ENCODE measurements around the gene EHF.

The EHF gene

DNA sequence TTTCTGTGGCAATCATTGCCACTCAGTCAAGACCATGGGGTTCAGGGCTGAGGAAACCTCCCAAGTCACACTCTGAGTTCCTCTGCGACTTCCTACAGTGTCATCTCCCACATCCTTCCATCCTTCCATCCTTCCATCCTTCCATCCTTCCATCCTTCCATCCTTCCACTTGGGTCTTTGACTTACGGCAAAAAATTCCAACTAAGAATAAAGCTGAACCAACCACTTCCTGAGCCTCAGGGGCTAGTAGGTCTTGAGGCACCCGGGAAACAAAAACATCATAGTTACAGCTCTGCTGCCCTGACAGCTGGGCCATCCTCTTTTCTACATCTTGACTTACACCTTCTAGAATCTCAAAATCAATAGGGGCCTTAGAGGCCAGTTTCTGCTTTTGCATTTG, 32.1 kb downstream of the EHF start:
- TF ChIP-seq, protein P1, sequence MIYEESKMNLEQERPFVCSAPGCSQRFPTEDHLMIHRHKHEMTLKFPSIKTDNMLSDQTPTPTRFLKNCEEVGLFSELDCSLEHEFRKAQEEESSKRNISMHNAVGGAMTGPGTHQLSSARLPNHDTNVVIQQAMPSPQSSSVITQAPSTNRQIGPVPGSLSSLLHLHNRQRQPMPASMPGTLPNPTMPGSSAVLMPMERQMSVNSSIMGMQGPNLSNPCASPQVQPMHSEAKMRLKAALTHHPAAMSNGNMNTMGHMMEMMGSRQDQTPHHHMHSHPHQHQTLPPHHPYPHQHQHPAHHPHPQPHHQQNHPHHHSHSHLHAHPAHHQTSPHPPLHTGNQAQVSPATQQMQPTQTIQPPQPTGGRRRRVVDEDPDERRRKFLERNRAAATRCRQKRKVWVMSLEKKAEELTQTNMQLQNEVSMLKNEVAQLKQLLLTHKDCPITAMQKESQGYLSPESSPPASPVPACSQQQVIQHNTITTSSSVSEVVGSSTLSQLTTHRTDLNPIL (CRISPR knock-in tag; IDR thresholded peaks at IDR 0.05; ENCODE audit: low read depth) = no peak
- no peak for TF ChIP-seq SNAI2 (CRISPR knock-in tag; IDR thresholded peaks at IDR 0.05)
- TF ChIP-seq, protein P2, sequence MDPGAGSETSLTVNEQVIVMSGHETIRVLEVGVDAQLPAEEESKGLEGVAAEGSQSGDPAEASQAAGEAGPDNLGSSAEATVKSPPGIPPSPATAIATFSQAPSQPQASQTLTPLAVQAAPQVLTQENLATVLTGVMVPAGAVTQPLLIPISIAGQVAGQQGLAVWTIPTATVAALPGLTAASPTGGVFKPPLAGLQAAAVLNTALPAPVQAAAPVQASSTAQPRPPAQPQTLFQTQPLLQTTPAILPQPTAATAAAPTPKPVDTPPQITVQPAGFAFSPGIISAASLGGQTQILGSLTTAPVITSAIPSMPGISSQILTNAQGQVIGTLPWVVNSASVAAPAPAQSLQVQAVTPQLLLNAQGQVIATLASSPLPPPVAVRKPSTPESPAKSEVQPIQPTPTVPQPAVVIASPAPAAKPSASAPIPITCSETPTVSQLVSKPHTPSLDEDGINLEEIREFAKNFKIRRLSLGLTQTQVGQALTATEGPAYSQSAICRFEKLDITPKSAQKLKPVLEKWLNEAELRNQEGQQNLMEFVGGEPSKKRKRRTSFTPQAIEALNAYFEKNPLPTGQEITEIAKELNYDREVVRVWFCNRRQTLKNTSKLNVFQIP (CRISPR knock-in tag; IDR thresholded peaks at IDR 0.05; ENCODE audit: borderline replicate concordance, low read depth) = no peak
- no peak for TF ChIP-seq PPARA (CRISPR knock-in tag; IDR thresholded peaks at IDR 0.05; ENCODE audit: borderline replicate concordance)
- TF ChIP-seq OSR1 (CRISPR knock-in tag; IDR thresholded peaks at IDR 0.05) = no peak
- ATAC-seq = no peak

DNA sequence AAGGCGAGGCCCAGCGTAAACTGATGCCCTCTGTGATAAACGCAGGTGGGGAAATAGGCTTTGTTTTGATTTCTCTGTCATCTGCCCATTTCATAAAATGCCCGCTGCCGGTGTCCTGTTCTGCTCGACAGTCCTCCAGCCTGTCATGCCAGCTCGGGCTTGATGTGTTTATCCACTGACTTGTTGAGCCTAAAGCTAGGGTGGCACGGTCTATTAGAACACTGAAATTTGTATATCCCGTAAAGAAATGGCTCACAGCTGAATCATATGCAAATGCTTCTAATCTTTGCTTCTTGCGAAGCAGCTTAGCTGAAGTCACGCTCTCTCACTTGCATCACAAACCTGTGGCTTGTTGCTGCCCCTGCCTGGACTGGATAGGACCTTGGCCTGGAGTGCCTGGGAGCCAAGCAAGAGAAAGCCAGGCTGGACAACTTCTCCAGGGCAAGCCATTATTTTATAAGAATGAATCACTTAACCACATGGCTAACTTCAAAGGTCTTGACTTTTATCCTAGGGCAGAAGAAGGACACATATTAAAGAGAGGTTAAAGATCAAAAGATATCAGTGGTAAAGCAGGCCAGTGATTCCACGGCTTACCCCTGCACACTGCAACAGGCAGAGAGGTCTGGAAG, 33.1 kb downstream of the EHF start:
- TF ChIP-seq TCF4 (CRISPR knock-in tag; IDR thresholded peaks at IDR 0.05; ENCODE audit: borderline replicate concordance) (no peak), ZC3H10 (CRISPR knock-in tag; IDR thresholded peaks at IDR 0.05) (no peak), ARNTL (CRISPR knock-in tag; IDR thresholded peaks at IDR 0.05; ENCODE audit: borderline replicate concordance, low read depth) (no peak), BACH2 (CRISPR knock-in tag; IDR thresholded peaks at IDR 0.05; ENCODE audit: borderline replicate concordance) (no peak), ZFP30 (CRISPR knock-in tag; IDR thresholded peaks at IDR 0.05) (no peak), ZNF565 (CRISPR knock-in tag; conservative IDR thresholded peaks at IDR 0.05; ENCODE audit: low read depth) (no peak)
- TF ChIP-seq, protein P3, sequence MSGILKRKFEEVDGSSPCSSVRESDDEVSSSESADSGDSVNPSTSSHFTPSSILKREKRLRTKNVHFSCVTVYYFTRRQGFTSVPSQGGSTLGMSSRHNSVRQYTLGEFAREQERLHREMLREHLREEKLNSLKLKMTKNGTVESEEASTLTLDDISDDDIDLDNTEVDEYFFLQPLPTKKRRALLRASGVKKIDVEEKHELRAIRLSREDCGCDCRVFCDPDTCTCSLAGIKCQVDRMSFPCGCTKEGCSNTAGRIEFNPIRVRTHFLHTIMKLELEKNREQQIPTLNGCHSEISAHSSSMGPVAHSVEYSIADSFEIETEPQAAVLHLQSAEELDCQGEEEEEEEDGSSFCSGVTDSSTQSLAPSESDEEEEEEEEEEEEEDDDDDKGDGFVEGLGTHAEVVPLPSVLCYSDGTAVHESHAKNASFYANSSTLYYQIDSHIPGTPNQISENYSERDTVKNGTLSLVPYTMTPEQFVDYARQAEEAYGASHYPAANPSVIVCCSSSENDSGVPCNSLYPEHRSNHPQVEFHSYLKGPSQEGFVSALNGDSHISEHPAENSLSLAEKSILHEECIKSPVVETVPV (CRISPR knock-in tag; IDR thresholded peaks at IDR 0.05) = no peak
- TF ChIP-seq, protein P4, sequence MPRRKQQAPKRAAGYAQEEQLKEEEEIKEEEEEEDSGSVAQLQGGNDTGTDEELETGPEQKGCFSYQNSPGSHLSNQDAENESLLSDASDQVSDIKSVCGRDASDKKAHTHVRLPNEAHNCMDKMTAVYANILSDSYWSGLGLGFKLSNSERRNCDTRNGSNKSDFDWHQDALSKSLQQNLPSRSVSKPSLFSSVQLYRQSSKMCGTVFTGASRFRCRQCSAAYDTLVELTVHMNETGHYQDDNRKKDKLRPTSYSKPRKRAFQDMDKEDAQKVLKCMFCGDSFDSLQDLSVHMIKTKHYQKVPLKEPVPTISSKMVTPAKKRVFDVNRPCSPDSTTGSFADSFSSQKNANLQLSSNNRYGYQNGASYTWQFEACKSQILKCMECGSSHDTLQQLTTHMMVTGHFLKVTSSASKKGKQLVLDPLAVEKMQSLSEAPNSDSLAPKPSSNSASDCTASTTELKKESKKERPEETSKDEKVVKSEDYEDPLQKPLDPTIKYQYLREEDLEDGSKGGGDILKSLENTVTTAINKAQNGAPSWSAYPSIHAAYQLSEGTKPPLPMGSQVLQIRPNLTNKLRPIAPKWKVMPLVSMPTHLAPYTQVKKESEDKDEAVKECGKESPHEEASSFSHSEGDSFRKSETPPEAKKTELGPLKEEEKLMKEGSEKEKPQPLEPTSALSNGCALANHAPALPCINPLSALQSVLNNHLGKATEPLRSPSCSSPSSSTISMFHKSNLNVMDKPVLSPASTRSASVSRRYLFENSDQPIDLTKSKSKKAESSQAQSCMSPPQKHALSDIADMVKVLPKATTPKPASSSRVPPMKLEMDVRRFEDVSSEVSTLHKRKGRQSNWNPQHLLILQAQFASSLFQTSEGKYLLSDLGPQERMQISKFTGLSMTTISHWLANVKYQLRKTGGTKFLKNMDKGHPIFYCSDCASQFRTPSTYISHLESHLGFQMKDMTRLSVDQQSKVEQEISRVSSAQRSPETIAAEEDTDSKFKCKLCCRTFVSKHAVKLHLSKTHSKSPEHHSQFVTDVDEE (CRISPR knock-in tag; IDR thresholded peaks at IDR 0.05) = no peak
- TF ChIP-seq, protein P1 (CRISPR knock-in tag; IDR thresholded peaks at IDR 0.05; ENCODE audit: low read depth) = no peak
- TF ChIP-seq, protein P5, sequence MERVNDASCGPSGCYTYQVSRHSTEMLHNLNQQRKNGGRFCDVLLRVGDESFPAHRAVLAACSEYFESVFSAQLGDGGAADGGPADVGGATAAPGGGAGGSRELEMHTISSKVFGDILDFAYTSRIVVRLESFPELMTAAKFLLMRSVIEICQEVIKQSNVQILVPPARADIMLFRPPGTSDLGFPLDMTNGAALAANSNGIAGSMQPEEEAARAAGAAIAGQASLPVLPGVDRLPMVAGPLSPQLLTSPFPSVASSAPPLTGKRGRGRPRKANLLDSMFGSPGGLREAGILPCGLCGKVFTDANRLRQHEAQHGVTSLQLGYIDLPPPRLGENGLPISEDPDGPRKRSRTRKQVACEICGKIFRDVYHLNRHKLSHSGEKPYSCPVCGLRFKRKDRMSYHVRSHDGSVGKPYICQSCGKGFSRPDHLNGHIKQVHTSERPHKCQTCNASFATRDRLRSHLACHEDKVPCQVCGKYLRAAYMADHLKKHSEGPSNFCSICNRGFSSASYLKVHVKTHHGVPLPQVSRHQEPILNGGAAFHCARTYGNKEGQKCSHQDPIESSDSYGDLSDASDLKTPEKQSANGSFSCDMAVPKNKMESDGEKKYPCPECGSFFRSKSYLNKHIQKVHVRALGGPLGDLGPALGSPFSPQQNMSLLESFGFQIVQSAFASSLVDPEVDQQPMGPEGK (CRISPR knock-in tag; IDR thresholded peaks at IDR 0.05; ENCODE audit: borderline replicate concordance) = no peak
- ATAC-seq = no peak

DNA sequence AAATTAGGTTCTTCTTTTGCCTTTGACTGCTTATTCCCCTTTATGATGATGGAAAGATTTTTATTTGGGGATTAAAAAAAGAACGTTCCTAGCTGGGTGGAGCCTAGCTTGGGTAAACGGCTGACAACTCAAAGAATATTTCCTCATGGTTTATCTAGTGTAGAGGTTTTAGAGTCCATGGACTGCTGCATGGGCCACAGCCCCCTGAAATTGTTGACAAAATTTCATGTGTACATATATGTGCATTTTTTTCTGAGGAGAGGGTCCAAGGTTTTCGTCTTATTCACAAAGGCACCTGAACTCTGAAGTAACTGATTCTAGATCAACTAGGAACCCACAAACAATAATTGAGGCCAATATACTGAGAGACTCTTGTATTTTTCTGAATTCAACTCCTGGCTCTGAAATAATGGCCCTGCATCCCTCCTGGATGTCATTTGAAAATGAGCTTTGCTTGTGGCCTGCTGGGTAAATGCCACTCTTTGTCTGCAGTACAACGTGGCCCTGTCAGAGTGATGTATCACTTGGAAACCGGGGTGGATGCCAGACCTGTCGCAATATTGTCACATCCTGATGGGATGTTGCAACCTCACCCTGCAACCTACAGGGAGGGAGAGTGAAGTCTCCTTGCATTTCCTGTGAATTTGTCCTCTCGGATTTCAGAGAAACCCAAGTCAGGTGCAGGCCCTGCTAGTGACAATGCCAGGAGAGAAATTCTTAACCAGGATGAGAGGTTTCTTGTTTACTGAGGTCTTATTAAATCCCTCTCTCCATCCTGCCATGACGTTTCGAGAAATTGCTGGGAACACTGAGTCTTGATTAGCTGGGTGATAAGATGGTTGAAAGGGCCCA, 33.8 kb downstream of the EHF start:
- ATAC-seq = no peak
- TF ChIP-seq, protein P2 (CRISPR knock-in tag; IDR thresholded peaks at IDR 0.05; ENCODE audit: borderline replicate concordance, low read depth) = no peak
- TF ChIP-seq ZNF70 (CRISPR knock-in tag; IDR thresholded peaks at IDR 0.05) (no peak), ZFP30 (CRISPR knock-in tag; IDR thresholded peaks at IDR 0.05) (no peak), TCF4 (CRISPR knock-in tag; IDR thresholded peaks at IDR 0.05; ENCODE audit: borderline replicate concordance) (no peak), ZNF8 (CRISPR knock-in tag; IDR thresholded peaks at IDR 0.05) (no peak), OSR1 (CRISPR knock-in tag; IDR thresholded peaks at IDR 0.05) (no peak)
- TF ChIP-seq, protein P4 (CRISPR knock-in tag; IDR thresholded peaks at IDR 0.05) = no peak
